Measurements from ENCODE around the gene DYNC1H1.

Gene DYNC1H1

DNA sequence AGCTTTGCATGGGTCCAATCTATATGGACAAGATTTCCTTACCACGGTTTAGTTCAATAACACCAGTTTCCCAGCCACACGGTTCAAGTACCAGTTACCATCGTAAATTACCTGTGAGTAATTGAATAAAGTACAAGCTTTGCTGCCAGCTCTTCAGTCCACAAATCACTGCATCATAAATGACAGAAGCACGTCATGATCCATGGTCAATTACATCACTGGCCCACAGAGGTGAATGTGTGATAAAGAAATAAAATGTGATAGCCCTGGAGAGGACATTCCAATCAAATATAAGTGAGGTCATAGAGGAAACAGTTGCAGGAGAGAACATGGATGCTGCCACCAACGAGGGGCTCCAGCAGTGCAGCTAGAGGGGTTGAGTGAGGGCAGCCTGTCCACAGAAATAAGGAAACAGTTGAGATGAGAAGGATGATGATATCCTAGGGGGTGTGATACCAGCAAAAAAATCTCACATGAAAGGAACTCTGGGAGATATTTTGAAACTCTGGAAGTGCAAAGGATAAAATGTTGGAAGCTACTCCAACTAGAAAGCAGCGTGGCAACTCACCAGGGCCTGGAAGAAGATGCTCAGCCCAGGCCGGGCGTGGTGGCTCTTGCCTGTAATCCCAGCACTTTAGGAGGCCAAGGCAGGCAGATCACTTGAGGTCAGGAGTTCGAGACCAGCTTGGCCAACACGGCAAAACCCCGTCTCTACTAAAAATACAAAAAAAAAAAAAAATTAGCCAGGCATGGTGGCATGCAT lies 5.8 kb upstream of the DYNC1H1 start:
- Mint-ChIP-seq H3K4me3 (no peak overlapping the region), H3K27ac (no peak overlapping the region), H3K4me1 (peaks cover 5% of the 10 kb centered on the region), H3K27me3 (ENCODE audit: low read depth) (peaks cover 7% of the 10 kb centered on the region), H3K36me3 (ENCODE audit: low read depth) (no peaks in the 10 kb centered on the region), H3K9me3 (no peaks in the 10 kb centered on the region)
- TF ChIP-seq, protein P1, sequence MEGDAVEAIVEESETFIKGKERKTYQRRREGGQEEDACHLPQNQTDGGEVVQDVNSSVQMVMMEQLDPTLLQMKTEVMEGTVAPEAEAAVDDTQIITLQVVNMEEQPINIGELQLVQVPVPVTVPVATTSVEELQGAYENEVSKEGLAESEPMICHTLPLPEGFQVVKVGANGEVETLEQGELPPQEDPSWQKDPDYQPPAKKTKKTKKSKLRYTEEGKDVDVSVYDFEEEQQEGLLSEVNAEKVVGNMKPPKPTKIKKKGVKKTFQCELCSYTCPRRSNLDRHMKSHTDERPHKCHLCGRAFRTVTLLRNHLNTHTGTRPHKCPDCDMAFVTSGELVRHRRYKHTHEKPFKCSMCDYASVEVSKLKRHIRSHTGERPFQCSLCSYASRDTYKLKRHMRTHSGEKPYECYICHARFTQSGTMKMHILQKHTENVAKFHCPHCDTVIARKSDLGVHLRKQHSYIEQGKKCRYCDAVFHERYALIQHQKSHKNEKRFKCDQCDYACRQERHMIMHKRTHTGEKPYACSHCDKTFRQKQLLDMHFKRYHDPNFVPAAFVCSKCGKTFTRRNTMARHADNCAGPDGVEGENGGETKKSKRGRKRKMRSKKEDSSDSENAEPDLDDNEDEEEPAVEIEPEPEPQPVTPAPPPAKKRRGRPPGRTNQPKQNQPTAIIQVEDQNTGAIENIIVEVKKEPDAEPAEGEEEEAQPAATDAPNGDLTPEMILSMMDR (IDR thresholded peaks at IDR 0.05; ENCODE audit: unreplicated experiment in 3 of 3), result no peak

DNA sequence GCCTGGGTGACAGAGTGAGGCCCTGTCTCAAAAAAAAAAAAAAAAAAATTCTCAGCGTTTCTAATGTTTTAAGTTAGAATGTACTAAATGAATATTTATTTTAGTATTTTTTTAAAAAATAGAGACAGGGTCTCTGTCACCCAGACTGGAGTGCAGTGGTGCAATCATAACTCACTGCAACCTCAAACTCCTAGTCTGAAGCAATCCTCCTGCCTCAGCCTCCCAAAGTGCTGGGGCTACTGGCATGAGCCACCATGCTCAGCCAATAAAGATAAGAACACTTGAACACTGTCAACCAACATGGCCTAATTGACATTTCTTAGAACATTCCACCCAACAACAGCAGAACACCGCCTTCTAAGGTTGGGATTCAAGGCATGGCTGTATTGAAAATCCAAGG lies 5.1 kb upstream of the DYNC1H1 start:
- TF ChIP-seq, protein P1 (IDR thresholded peaks at IDR 0.05; ENCODE audit: unreplicated experiment in 3 of 3), result no peak
- no peak overlapping the region for H3K4me3 Mint-ChIP-seq
- H3K27ac Mint-ChIP-seq, result no peak overlapping the region
- H3K9me3 Mint-ChIP-seq, result no peaks in the 10 kb centered on the region
- H3K27me3 Mint-ChIP-seq (ENCODE audit: low read depth), result peaks cover 7% of the 10 kb centered on the region
- H3K36me3 Mint-ChIP-seq (ENCODE audit: low read depth), result no peaks in the 10 kb centered on the region
- peaks cover 11% of the 10 kb centered on the region for H3K4me1 Mint-ChIP-seq

- Mint-ChIP-seq H3K4me1 (peaks cover 11% of the 10 kb centered on the region), H3K4me3 (peak overlapping the region in 1 of 3 experiments; percentile 24), H3K36me3 (ENCODE audit: low read depth) (no peaks in the 10 kb centered on the region), H3K9me3 (no peaks in the 10 kb centered on the region), H3K27me3 (ENCODE audit: low read depth) (peaks cover 7% of the 10 kb centered on the region), H3K27ac (no peak overlapping the region)
- TF ChIP-seq, protein P1 (IDR thresholded peaks at IDR 0.05; ENCODE audit: unreplicated experiment in 3 of 3), result peak in 2 of 3 experiments; percentile 22 to 37
Observed at GRCh38 chr14:101960225-101960624, 4.1 kb upstream of the DYNC1H1 start.

- Mint-ChIP-seq H3K4me3 (peak overlapping the region; percentile 53 to 72 (median 71)), H3K9me3 (no peaks in the 10 kb centered on the region), H3K27me3 (ENCODE audit: low read depth) (peaks cover 7% of the 10 kb centered on the region), H3K36me3 (ENCODE audit: low read depth) (no peaks in the 10 kb centered on the region), H3K4me1 (peaks cover 17% of the 10 kb centered on the region), H3K27ac (peak overlapping the region in 1 of 3 experiments; percentile 54)
- TF ChIP-seq, protein P1 (IDR thresholded peaks at IDR 0.05; ENCODE audit: unreplicated experiment in 3 of 3), result peak; percentile 79 to 84 (median 81)
Observed at GRCh38 chr14:101961011-101961721, 3.2 kb upstream of the DYNC1H1 start.

- Mint-ChIP-seq H3K9me3 (no peaks in the 10 kb centered on the region), H3K36me3 (ENCODE audit: low read depth) (no peaks in the 10 kb centered on the region), H3K27me3 (ENCODE audit: low read depth) (peaks cover 7% of the 10 kb centered on the region), H3K4me3 (no peak overlapping the region), H3K4me1 (peaks cover 22% of the 10 kb centered on the region), H3K27ac (no peak overlapping the region)
- TF ChIP-seq, protein P1 (IDR thresholded peaks at IDR 0.05; ENCODE audit: unreplicated experiment in 3 of 3), result no peak
Observed at GRCh38 chr14:101961746-101962502, 2.4 kb upstream of the DYNC1H1 start.

All from nephron (organoid).